ENCODE measurements around the gene ZBTB7A. TPM values are rescaled to one million over a fixed set of nuclear protein-coding genes. Genes with fewer than 3 reads are reported as not detected.
A peak's percentile ranks its signal among the peaks of the same experiment; 100 is the strongest.

The ZBTB7A gene
- total RNA-seq, 4 donors from 2014 or later, result 71.9 to 137 (median 114) TPM

GRCh38 chr19:4035018-4035566, 31.6 kb downstream of the ZBTB7A start:
- intact Hi-C loops (cut with DNase I), result no loop called here
- no peaks in the 10 kb centered on the region for H3K9me3 ChIP-seq
- no peak for DNase-seq (ENCODE audit: extremely low spot score)
- H3K27ac ChIP-seq (replicated peaks in 1 of 4), result no peak overlapping the region
- TF ChIP-seq CTCF (IDR thresholded peaks at IDR 0.05), result no peak
- no peak for TF ChIP-seq EP300 (IDR thresholded peaks at IDR 0.05)
- TF ChIP-seq POLR2AphosphoS5 (IDR thresholded peaks at IDR 0.05), result no peak
- TF ChIP-seq POLR2A (IDR thresholded peaks at IDR 0.05; ENCODE audit: low read depth), result no peak
- peaks cover 0 to 15% (median 9%) of the 10 kb centered on the region in 4 donors for H3K4me1 ChIP-seq
- H3K36me3 ChIP-seq, result peaks cover 34 to 90% (median 83%) of the 10 kb centered on the region in 4 donors
- H3K27me3 ChIP-seq, result no peaks in the 10 kb centered on the region
- 88% methylated on average over 18 of the region's 19 CpGs for WGBS
- no peak overlapping the region for H3K4me3 ChIP-seq

GRCh38 chr19:4034048-4035017, 32.4 kb downstream of the ZBTB7A start:
- H3K27ac ChIP-seq (replicated peaks in 1 of 4), result no peak overlapping the region
- WGBS, result 72% methylated on average over 12 of the region's 34 CpGs

GRCh38 chr19:4033028-4033956, 33.4 kb downstream of the ZBTB7A start:
- Histone ChIP-seq H3K27me3 (no peaks in the 10 kb centered on the region), H3K36me3 (peaks cover 47 to 100% (median 94%) of the 10 kb centered on the region in 4 donors), H3K27ac (replicated peaks in 1 of 4) (no peak overlapping the region), H3K9me3 (no peaks in the 10 kb centered on the region), H3K4me1 (peaks cover 0 to 15% (median 9%) of the 10 kb centered on the region in 4 donors), H3K4me3 (no peak overlapping the region)
- no peak for TF ChIP-seq POLR2AphosphoS5 (IDR thresholded peaks at IDR 0.05)
- TF ChIP-seq POLR2A (IDR thresholded peaks at IDR 0.05; ENCODE audit: low read depth), result no peak
- no peak for TF ChIP-seq EP300 (IDR thresholded peaks at IDR 0.05)
- TF ChIP-seq CTCF (IDR thresholded peaks at IDR 0.05), result no peak
- no peak for DNase-seq (ENCODE audit: extremely low spot score)
- WGBS, result 86% methylated on average over 35 of the region's 63 CpGs
- intact Hi-C loops (cut with DNase I), result no loop called here

More at GRCh38 chr19:4034048-4035017, 32.4 kb downstream of the ZBTB7A start:
- no peak for DNase-seq (ENCODE audit: extremely low spot score)
- no peaks in the 10 kb centered on the region for H3K9me3 ChIP-seq
- peaks cover 41 to 98% (median 90%) of the 10 kb centered on the region in 4 donors for H3K36me3 ChIP-seq
- TF ChIP-seq CTCF (IDR thresholded peaks at IDR 0.05) (no peak), EP300 (IDR thresholded peaks at IDR 0.05) (no peak), POLR2AphosphoS5 (IDR thresholded peaks at IDR 0.05) (no peak), POLR2A (IDR thresholded peaks at IDR 0.05; ENCODE audit: low read depth) (no peak)
- H3K4me1 ChIP-seq, result peaks cover 0 to 15% (median 9%) of the 10 kb centered on the region in 4 donors
- intact Hi-C loops (cut with DNase I), result no loop called here
- H3K27me3 ChIP-seq, result no peaks in the 10 kb centered on the region
- no peak overlapping the region for H3K4me3 ChIP-seq

- Histone ChIP-seq H3K36me3 (peaks cover 49 to 100% (median 93%) of the 10 kb centered on the region in 4 donors), H3K27me3 (no peaks in the 10 kb centered on the region), H3K27ac (replicated peaks in 1 of 4) (peak overlapping the region in 1 of 4 donors; percentile 26), H3K4me1 (peaks cover 0 to 15% (median 9%) of the 10 kb centered on the region in 4 donors), H3K9me3 (no peaks in the 10 kb centered on the region), H3K4me3 (no peak overlapping the region)
- TF ChIP-seq POLR2AphosphoS5 (IDR thresholded peaks at IDR 0.05) (no peak), CTCF (IDR thresholded peaks at IDR 0.05) (no peak), EP300 (IDR thresholded peaks at IDR 0.05) (no peak), POLR2A (IDR thresholded peaks at IDR 0.05; ENCODE audit: low read depth) (no peak)
- WGBS, result 64% methylated on average over 11 of the region's 16 CpGs
- DNase-seq (ENCODE audit: extremely low spot score), result no peak
- intact Hi-C loops (cut with DNase I), result no loop called here
Measured at GRCh38 chr19:4032436-4032835, 34.3 kb downstream of the ZBTB7A start.

Data from esophagus muscularis mucosa (tissue), 4 donors.